Stimulated activated CD4-positive, alpha-beta T cell treated with anti-CD3 and anti-CD28 coated beads, Interleukin-15, amount 100 ng/mL, for 48 hours (primary cell): ENCODE data around the gene ZNF567.

ENCODE experiments used
- DNase-seq, 2 donors: peaks; one replicate each; pipeline ENCODE4 v3.0.0-alpha.2; 2020; ENCODE audit warnings: low read depth in 2 of 2

Gene ZNF567

DNA sequence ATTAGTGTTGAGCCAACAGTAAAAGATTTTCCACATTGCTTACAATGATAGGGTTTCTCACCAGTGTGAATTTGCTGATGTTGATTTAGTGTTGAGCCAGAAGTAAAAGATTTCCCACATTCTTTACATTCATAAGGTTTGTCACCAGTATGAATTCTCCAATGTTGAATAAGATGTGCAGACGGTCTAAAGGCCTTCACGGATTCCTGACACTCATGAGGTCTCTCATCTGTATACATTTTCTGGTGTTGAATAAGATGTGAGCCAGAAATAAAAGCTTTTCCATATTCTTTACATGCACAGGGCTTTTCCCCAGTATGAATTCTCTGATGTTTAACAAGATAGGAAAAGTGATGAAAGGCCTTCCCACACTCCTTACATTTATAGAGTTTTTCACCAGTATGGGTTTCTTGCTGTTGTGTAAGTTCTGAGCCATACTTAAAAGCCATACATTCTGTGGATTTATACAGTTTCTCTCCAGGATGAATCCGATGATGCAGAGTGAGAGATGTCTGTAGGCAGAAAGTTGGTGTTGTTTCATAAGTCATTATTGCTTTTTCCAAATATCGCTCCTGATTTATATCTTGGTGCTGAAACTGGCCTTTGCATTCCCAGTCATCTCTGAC, 62.8 kb downstream of the ZNF567 start:
- DNase-seq, result no peak
